Activated CD4-positive, alpha-beta T cell treated with anti-CD3 and anti-CD28 coated beads, Interleukin-10, Interleukin-2, amounts not matched to agents 100 ng/mL and 50 ng/mL, durations not matched to agents 16 hours and 8 hours (primary cell): ENCODE measurements around the gene PEX11A.

Experiments used
- DNase-seq: peaks from one replicate; pipeline ENCODE4 v3.0.0-alpha.2; 2020

PEX11A gene

DNA sequence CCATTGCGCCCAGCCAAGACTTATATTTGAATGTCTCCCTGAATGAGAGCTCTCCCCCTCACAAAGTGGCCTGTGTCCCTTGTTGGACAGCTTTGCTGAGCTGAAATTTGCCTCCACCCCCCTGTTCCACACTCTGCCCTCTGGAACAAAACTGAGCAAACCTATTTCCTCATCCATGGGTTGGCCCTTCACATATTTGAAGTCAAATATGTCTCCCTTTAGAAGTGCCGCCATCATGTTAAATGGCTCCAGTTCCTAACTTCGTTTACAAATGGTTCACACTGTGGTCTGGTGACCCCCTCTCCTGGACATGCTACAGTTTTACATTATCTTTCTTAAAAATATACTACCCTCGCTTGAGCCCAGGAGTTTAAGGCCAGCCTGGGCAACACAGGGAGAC is 16.0 kb downstream of the PEX11A start:
- no peak for DNase-seq

DNA sequence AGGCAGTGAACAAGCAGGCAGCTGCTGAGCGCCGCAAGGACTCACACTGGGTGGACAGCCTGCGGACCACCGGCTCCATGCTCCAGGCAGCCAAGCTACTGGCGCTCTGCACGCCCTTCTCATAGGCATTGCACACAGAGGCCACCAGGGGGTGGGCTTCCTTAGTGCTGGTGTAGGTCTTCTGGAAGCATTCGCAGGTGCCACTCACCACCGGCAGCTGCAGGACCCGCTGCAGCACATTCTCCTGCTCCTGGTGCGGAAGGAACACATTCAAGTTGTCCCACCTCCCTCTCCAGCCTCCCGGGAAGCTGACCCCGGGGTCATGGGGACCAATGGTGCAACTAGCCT is 17.4 kb downstream of the PEX11A start:
- DNase-seq = peak; percentile 31

DNA sequence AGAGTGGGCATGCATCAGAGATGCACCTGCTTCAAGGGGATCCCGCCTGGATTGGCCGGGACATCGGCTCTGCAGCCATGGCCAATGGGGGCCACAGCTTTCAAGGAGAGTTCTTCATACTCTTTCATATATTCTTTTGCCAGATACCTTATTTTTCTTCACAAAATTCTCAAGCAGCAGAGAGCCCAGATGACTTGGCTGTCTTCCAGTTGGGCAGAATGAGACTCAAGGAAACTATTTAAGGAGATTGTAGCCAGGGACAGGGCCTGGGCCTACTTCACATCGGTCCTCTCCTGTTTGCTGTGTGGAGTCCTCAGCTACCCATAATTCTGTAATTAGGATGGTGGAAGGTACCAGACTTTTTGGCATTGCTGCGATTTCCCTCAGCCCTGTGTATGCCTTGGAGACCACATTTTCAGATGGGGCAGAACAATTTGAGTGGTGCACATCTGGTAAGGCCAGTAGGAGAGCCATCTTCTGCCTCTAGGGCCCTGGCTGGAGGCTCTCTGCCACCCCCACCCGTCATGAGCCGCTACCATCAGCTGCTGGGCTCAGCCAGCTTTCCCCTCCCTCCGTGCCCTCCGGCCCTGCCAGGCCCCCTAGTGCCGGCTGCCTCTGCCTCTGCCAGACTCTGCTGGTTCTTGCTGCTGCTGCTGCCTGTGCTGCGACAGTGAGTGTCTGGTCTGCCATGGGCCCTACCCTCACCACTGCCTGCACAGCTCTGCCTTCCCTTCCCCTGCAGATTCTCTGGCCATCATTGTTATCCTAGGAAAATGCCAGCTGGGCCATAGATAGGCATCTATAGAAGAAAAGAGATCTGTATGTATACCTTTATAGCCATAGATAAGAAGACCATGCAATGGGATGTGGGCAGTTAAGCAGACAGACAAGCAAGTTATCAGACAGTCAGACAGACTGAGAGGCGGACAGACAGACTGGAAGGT is 18.1 kb downstream of the PEX11A start:
- DNase-seq = no peak

DNA sequence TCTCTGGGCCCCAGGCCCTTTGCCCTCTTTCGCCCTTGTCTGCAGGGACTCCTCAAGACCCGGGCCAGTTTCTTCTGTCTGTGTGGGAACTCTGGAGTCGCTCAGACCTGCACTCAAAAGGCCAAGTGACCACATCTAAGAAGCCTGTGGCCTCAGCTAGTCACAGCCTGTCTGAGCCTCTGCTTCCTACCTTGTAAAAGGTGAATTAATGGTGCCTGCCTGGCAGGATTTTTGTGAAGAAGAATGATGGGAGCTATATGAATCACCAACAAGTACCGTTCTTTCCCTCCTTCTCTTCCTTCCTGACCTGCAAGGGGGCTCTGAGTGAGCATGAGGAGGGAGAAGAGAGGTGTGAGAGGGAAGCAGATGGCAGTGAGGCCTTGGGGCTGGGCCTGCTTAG is 18.9 kb downstream of the PEX11A start:
- DNase-seq = no peak

DNA sequence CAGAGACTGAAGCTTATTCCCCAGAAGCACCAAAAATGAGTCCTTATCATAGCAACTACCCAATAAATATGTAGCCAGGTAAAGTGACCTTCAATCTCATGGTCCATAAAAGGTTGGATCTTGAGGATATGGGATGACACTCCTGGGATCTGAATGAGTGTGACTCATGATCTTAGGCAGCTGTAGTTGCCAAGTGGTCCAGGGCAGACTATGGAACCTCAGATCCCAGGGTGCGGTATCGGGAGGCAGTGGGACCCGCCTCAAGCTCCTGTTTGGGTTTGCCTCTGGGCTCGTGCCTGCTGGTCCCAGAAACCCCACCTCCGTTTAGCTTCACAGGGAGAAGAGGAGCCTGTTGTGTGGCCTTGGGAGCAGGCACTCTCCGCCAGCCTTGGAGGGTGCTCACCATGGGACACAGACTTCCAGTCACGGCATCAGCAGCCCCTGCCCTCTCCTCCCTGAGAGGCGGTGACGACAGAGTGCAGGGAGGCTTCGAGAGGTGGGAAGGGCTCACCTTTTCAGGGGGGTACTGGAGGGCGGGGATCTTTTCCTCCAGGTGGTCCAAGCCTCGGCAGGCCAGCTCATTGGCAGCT is 19.5 kb downstream of the PEX11A start:
- DNase-seq = no peak

DNA sequence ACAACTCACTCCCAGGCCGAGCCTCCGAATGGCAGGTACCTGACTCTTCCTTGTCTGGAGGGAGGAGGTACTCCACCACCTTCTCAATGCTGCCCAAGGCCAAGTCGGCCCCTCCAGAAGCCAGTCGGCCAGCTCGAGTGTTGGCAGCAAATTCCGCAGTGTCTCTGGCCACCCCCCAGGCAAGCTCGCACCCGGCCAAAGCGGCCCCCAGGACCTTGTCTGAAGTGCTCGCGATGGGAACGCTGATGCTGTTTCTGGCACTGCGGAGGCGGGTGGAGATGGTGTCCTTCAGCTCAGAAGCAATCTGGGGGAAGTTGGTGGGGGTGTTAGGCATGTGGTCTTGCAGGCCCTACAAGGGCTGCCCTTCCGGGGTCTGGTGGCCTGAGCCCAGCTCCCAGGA is 20.6 kb downstream of the PEX11A start:
- no peak for DNase-seq

DNA sequence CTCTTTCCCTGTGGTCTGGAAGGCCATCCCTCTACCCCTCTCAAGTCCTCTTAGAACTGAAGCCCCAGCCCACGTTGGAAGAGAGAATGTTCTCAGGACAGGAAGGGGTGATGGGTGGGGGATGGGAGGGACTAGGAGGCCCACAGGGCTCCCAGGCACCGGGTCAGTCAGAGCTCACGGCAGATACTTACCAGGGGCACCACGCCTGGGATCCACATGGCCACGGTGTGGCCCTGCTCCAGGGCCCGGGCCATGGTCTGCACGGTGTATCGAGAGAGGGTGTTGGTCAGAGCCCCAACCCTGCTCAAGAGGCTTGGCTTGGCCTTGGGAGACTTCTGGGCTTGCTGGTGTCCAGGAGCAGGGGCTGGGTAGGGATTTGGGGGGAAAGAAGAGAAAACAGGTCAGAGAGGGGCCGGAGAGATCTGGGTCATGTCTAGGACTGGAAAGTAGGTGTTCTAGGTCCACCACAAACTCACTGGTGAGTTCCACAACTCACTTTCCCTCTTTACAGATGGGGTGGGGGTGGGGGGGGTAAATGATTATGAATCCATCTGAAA is 21.2 kb downstream of the PEX11A start:
- DNase-seq = no peak

DNA sequence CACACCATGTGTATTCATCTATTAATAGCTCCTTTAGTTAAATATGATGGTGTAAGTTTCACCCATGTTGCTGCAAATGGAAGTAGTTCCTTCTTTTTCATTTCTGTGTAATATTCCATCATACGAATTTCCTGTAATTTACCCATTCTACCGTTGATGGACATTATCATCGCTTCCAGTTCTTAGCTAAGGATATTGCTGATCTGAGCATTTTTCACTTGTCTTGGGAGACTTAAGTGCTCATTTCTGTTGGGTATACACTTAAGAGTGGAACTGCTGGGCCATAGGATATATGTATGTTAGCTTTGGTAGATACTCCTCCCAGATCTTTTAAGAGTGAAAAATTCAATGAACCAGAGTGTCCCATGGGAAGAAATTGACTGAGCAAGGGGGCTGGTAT is 22.4 kb downstream of the PEX11A start:
- DNase-seq = no peak

DNA sequence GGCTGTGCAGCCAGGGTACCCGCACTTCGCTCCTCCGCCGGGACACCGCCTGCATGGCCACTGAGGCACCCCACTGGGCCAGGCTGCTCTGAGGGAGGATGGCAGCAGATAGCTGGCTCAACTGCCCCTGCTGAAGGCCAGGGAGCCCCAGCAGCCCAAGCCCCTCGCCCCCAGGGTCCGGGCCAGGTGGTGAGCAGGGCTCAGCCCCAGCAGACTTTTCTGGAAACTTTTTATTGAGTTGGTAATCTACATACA is 22.9 kb downstream of the PEX11A start:
- DNase-seq = no peak

DNA sequence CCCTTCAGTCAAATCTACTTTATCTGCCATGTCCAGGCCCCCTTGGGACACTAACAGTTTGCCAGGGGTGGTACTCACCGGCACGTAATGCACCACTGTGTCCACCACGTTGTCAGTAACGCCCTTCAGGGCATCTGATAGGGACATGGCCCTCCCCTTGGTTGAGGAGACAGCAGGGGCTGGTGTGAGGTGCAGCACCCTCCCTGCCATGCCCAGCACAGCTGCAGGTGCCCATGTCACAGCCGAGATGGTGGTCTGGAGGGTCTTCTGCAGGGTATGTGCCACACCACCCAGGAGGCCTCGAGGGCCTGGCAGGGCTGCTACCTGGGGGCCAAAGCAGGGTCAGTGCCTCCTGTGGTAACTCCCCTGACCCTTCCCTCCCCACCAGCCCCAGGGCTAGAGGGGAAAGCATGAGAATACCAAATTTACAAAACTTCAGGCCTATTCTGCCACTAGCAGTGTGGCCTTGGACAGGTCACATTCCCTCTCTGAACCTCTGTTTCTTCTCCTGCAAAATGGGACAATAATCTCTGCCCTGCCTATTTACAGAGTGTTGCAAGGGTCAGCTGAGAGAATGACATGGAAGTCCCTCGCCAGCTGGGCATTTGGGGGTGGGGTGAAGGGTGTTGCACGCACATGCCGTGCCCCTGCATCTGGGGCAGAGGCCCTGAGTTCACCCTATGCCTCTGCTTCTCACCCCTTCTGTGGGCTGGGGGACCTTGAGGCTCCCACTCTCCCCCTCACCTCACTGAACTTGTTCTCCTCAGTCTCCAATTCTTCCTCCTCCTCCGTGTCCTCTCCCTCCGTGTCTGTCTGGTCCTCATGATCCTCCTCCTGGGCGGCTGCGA is 23.5 kb downstream of the PEX11A start:
- no peak for DNase-seq

DNA sequence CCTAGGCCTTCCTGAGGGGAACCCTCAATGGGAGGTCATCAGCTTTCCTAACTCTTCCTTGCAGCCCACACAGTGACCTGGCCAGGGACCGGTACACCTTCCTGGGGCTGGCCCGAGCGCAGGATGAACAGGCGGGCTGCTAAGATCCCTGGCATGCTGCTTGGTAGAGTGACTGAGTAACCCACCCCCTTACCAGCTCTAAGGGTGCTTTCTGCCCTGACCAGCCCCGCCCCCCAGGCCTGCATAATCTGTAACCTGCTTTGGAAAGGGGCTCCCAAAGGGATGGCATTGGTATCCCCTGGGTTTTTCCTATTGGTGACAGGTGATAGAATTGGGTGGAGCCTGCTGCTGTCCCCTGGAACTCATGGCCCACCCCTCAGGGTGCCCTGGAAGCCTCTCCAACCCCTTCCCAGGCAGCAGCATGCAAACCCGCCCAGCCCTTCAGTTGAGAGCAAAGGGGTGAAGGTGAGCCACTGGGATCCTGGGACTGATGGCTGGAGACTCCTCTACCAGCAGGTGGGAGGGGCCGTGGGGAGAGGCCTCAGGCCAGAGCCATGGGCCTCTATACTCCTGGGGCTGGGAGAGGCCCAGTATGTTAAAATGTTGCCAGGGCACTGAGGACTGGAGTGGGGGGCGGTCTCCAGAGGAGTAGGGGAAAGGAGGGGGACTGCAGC is 24.2 kb downstream of the PEX11A start:
- DNase-seq = no peak

DNA sequence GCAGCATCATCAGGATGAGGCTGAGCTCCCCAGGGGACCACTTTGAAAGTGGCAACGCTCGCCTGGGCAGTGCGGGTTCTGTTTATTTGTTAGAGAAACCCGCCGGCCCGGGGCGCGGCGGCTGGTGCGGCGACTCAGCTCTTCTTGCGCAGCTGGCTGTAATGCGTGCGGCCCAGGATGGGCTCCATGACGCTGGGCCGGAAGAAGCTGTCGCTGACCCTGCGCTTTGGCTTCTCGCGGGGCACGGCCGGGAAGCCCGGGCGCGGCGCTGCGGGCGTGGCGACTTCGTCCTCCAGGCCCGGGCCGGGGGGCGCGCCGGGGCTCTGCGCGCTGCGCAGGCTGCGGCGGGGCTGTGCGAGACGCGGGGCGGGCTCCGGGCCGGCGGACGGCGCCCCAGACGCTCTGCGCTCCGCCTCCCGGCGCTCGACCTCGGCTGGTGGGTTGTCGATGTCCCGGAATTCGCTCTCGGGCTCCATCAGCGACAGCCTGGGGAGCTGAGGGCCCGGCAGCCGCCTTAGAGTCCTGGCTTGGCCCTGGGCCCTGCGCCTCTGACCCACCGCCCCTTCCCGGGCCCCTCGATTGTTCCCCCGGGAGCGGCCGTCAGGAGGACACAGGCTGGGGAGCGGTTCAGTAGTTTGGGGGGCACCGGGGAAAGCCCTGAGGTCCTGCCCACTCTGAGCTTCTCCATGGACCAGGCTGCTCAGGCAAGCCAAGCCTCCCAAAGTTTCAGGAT is 24.9 kb downstream of the PEX11A start:
- DNase-seq = peak; percentile 36

DNA sequence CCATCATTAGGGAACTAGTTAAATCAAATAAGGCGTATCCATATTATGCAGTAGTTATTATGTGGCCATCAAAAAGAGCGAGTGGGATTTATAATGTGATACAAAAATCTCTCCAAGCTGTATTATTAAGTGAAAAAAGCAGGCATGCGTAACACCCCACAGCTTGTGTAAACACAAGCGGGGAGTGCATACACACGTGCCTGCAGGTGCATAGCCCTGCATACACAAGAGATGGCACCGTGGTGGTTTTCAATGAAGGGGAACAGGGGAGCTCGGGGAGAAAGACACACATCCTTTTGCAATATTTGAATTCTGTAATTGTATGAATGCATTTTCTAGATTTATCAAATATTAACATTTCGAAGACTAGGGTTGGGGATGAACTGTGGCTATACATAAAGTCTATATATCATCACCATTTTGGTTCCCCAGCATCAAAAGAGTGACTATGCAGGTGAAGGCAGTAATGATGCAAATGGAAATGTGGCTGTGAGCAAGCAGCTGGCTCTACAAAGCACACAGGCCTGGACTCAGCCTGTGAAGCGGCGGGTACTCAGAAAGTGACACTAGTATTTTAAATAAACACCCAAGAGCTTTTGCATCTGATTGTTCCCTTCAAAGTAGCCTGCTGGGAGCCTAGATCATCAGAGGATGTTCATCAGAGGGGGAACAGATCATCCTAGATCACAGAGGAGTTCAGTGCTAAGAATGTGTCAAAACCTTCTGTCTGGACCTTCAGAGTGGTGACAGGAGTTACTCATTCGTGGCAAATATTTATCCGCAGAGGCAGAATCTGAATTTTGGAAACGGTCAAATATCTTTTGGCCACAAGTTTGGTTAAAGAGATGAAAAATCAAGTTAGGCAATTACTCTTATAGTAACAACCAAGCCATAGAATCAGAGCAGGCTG is 25.9 kb downstream of the PEX11A start:
- no peak for DNase-seq

DNA sequence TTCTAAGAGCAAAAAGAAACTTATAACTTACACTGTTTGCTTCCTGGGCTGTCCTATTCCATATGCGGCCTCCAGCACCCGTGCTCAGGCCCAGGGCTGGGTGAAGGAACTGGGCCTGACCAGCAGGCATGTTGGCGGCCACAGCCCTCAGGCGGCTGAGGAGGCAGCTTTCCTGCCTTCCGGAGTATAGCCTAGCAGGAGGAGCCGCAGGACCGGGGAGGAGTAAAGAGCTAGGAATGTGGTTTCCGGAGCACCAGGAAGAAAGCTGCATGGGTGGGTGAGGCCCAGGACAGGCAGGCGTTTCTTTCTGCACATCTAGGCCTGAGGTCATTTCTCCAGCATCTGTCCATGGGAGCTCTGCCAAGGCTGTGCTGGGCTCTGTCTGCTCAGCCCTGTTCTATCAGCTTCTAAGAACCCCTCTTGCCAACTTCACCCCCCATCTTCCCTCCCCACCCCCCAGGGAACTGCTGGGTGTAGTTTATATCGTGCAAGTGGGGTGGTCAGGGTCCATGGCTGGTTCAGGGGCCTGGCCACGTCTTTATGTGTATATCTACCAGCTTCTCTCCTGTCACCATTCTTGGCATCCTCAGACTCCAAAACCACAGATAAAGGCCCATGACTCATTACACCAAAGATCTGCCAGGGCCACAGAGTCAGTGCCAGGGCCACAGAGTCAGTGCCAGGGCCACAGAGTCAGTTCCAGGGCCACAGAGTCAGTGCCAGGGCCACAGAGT is 27.5 kb downstream of the PEX11A start:
- no peak for DNase-seq

DNA sequence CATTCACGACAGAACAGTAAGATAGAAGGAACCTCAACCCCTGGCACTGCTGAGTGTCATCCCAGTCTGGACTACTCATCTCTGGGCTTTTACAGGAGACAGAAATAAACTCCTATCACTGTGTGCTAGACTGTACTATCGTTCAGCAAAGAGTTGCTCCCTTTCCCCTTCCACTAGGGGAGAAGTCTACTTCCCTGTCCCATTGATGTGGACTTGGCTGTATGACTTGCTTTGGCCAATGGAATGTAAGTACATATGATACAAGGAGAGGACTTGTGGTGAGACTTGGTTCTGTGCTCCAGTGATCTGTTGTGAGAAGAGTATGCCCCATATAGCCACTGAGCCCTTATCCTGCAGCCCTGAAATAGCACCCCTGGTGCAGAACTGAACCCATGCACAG is 30.0 kb downstream of the PEX11A start:
- DNase-seq = no peak

DNA sequence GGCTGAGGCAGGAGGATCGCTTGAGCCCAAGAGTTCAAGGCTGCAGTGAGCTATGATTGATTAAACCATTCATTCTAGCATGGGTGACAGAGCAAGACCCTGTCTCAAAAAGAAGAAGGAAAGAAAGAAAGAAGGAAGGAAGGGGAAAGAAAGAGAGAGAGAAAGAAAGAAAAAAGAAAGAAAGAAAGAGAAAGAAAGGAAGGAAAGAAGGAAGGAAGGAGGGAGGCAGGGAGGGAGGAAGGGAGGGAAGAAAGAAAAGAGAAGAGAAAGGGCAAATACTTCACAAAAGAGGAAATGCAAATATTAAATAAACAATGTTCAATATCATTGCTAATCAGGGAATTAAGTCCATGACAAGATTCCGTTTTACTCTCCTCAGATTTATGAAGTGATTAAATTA is 31.3 kb downstream of the PEX11A start:
- DNase-seq = no peak

DNA sequence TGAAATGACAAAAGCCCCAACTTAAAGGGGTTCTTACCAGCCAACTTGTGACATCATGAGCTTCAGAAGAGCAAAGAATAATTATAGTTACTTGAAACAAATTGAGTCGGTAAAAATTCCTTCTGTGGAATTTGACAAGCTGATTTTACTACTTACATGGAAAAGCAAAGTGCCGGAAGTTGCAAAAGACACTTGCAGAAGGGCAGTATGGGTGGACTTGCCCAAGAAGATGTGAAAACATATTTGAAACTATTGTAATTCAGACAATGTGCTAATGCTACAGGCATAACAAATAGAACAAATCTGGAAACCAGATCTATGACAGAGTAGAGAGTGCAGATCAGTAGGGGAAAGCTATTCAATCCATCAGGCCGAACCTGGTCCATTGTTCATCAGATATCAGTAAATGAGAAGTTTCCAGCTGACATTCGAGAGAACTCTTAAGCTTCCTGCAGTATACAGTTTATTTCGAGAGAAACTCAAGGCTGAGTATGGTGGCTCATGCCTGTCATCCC is 32.8 kb downstream of the PEX11A start:
- no peak for DNase-seq

DNA sequence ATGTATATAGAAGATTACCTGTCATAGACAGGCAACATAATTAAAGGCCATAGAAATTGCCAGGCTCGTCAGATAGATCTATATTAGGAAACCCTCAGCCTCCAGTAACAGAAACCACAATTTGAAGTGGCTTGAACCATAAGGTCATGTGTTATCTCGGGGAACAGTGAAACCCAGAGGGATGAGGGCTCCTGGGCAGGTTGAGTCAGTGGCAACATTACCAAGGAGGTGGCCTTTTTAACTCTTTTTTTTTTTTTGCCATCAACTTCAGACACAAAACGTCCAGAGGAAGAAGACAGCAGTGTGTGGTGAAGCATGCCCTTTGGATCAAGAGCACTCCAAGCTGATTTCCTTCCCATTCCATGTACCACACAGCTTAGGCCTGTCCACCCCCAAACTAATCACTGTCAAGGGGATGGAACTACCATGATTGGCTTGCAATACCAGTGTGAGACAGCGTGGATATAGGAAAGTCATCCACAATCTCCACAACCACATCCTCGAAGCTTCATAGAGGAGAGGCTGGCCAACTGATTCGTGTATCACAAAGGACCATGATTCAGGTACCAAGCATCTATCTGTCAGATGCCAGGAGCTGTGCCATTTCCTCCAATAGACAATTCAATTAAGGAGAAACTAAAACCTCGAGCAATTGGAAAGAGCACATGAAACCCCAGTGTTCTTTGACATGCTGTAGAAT is 34.3 kb downstream of the PEX11A start:
- DNase-seq = no peak
